GM19463 (cell line): ENCODE measurements around the gene ZNF280B.
"Not testable (repeated sequence)": the region's sequence is repeated elsewhere in the genome, so short reads cannot be mapped to it uniquely, and the experiment has no call there.

Experiments
- ATAC-seq: cut with Tn5 transposase; IDR thresholded peaks from one replicate; pipeline ENCODE4 v1.9.1; 2021; ENCODE audit warnings: mild to moderate bottlenecking, moderate library complexity; ENCODE audit not compliant: unreplicated experiment

Gene ZNF280B

DNA sequence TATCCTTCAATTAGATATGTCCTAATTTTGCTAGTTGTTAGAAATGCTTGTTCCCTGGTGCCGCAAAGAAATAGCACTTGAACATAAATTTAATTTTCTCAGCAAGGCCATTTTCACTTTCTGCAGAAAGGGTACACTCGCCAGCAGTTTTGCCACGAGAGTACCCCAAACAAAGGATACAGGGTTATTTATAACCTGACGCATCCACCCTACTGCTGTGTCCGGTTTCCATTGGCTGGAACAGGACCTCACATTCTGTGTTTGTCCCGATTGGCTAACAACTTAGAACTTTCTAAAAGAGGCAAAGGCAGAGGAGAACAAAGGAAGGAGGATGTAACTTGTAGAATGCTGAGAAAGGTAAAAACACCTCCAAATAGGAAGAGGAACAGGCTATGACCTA is 1.4 kb upstream of the ZNF280B start:
- ATAC-seq, result not testable (repeated sequence)

DNA sequence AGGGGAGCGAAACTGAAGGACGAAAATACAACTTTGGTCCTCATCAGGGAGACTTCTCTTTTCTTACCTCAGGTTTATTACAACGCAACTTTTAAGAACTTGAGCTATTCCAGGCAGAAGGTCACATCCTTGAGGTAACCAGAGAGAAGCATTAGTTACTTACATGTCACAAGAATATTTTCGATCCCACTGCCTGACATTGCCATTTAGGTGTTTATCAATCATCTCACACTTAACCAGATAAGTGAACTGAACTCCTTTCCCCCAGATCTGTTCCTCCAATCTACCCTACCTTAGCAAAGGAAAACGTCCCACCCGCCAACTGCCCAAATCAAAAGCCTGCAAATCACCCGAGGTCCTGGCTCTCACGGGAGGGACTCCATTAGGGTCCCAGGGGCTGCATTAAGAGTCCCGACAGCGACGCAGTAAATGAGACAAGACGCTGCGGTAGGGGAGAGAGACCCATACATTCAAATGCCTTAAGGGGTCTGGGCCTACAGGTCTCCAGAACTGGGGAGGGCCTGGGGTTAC is 734 bp downstream of the ZNF280B start:
- no peak for ATAC-seq

DNA sequence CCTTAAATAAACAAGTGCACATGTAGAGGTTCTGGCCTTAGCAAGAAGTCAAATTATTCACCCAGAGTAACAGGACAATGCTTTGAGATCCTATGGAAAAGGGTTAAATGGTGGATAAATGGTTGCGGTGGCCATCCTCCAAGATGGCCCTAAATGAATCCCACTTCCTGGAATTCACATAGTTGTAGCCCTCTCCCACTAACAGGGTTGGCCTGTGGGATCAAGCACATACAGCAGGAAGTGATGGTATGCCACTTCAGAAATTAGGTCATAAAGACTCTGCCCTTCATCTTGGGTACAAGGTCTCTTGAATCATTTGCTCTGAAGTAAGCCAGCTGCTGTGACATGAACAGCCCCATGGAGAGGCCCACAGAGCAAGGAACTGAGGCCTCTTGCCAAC is 1.8 kb downstream of the ZNF280B start:
- no peak for ATAC-seq

DNA sequence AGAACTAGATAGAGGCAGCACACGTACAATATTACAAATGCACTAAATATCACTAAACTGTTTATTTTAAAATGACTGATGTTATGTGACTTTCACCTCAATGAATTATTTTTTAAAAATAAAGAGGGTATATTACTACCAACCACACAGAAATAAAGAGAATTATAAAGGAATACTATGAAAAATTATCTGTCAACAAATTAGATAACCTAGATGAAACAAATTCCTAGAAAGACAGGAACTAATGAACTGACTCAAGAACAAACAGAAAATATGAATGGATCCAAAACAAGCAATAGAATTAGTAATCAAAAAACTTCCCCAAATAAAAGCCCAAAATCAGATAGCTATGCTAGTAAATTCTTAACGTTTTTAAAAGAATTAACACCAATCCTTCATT is 10.3 kb downstream of the ZNF280B start:
- no peak for ATAC-seq

DNA sequence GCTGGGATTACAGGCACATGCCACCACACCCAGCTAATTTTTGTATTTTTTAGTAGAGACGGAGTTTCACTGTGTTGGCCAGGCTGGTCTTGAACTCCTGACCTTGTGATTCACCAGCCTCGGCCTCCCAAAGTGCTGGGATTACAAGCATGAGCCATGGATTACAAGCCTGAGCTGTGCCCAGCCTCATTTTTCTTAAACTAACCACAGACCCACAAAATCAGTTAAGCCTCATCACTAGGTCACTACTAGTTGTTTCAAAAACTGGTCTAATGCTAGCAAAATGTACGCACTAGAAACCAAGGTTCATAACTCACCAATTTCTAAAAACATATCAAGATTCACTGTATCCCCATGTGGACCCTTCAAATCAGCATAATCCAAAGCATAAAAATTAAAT is 17.0 kb downstream of the ZNF280B start:
- not testable (repeated sequence) for ATAC-seq

DNA sequence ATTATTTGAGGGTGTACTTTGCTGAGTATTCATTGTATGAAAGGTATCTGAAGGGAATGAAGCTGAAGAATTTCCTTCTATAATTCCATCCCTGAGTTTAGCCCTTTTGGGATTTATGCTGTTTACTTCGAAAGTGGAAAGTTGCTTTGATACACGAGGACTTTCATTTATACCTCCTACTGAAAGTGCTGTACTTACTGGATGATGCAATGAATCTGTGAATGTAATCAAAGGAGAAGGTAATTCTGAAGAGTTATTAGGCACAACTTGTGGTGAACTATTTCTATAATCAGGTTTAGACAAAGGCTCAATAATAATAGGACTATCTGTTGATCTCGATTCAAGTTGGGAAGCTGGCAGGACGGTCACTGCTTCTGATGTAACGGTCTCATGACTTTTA is 19.8 kb downstream of the ZNF280B start:
- ATAC-seq, result no peak

DNA sequence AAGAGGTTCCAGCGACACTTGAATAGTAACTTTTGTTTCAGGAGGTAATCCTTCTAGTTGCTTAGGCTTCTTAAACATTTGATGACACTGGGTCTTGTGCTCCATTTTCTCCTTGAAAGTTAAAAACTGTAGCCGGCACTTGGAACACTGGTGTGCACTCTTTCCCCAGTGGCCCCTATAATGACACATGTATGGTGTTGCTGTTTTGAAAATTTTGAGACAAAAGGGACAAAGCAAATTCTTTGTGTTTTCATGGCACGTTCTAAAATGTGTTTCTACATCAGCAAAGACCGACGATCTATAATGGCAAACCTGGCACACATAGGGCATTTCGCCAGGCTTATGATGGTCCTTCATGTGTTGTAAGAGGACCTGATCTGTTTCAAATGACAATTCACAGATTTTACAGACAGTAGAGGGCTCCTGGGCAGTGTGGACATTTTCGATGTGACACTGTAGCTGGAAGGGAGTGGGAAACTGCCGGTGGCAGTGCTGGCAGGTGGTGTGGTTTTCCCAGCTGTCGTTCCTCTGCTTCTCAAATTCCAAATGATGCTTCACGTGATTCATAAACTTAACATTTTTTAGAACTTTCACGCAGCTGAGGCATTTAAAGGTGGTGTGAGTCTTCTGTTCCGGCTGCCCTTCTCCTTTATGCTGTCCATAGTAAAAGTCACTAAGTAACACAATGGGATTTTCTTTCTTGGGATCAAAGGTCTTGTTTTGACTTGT is 20.5 kb downstream of the ZNF280B start:
- no peak for ATAC-seq

DNA sequence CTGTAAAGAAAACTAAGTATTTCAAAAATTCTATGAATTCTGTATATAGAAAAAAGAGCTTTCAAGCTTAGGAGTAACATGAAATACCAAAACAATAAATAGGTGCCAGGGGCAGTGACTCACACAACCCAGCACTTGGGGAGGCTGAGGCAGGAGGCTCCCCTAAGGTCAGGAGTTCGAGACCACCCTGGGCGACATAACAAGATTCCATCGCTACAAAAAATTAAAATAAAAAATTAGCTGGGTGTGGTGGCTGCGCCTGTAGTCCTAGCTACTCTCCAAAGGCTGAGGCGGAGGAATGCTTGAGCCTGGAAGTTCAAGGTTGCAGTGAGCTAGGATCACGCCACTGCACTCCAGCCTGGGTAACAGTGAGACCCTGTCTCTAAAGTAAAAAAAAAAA is 21.5 kb downstream of the ZNF280B start:
- no peak for ATAC-seq

DNA sequence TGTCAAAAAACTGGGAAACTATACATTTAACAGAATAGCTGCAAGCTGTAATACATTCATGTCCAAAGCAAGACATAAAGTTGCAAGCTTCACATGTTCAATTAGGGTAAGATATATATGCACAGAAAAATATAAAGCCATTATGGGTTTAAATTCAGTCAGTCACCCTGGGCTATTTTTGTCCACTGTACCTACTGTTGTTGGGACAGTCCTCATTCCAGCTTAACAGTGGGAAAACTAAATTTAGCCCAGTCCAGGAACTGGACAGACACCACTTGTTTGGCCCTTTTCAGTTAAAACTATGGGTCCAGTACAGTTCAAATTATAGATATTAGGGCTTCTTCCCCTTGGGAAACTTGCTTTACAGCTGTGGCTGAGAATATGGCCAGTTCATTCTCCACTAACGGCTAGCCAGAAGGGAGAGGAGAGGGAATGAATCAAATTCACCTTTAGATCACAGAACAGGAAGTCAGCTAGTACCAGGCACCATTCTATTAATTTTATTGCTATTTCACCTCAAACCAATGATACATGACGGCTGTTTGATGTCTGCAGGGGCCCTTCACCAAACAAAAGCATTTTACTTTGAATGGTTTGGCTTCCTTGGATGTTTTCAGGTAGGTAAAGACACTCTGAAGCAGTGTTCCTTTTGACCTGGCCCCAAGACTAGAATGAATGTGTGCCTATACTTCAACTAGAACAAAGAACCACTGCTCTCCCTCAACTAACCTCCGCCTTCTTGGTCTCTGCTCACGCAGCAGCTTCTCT is 22.2 kb downstream of the ZNF280B start:
- ATAC-seq, result no peak

DNA sequence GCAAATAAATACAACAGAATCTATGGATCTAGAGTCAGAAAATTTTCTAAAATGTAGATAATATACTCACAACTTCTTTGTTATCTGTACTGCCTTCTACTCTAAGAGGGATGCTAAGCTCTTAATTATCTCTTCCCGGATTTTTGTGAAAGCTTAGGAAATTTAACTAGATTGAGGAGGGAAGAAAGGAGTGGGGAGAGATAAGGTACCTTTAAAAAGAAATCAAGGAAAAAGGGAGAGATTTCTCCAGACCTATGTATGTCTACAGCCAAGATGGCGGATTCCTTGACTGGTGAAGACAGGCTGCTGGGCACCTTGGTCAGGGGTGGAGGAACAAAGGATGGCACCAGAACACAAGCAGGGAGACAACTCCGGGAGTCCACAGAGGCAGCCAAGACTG is 23.0 kb downstream of the ZNF280B start:
- ATAC-seq, result no peak

DNA sequence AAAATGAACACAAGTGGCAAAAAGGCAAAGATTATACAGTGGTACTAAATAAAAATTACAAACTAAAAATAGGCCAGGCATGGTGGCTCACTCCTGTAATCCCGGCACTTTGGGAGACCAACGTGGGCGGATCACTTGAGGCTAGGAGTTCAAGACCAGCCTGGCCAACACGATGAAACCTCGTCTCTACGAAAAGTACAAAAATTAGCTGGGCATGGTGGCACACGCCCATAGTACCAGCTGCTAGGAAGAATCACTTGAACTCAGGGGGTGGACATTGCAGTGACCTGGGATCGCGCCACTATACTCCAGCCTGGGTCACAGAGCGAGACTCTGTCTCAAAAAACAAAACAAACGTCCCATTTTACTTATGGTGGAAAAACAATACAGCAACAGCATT is 24.5 kb downstream of the ZNF280B start:
- ATAC-seq, result no peak

DNA sequence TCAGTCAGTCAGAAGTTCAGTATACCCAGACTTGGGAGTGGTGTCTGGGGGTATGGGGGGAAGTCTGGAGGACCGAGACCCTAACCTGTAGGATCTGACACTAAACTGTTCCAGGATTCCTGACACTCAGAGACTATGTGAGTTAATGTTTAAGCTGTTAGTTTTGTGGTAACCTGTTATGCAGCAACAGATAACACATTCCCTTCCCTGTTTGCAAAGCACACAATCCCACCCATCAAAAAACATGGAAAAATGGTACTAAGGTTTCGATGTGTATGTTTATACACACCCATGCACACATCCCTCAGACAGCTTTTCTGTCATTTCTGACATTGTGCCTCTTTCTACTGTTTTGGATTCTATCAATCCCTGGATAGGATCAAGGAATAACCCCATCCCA is 27.6 kb downstream of the ZNF280B start:
- ATAC-seq, result no peak

DNA sequence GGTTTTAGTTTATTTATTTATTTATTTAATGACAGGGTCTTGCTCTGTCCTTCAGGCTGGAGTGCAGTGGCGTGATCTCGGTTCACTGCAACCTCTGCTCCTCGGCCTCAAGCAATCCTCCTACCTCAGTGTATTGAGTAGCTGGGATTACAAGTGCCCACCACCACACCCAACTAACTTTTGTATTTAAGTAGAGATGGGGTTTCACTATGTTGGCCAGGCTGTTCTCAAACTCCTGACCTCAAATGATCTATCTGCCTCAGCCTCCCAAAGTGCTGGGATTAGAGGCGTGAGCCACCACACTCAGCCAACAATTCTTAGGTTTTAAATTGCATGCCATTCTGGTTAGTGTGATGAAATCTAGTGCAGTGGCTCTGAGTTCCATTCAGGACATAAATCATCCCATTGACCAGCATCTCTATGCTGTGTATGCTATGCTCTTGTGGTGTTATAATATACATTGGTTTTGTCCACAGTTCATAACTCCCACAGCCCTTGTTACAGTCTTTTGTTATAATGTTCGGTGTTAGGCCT is 28.5 kb downstream of the ZNF280B start:
- ATAC-seq, result no peak

DNA sequence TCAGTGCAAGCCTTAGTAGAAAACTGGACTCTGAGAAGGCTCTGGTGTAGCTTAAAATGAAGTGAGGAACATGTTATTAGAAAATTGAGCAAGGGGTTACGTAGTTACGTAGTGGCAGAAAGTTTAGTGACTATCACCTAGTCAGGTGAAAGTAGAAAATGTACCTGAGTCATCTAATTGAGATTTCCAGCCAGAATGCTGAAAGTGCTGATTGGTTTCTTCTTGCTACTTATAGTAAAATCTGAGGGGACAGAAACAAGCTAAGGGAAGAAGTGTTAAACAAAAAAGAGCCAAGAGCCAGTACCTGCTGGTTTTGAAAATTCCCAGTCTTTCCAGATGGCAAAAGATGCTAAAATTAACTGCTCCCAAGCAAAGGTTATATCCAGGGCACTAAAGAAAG is 29.4 kb downstream of the ZNF280B start:
- ATAC-seq, result no peak

DNA sequence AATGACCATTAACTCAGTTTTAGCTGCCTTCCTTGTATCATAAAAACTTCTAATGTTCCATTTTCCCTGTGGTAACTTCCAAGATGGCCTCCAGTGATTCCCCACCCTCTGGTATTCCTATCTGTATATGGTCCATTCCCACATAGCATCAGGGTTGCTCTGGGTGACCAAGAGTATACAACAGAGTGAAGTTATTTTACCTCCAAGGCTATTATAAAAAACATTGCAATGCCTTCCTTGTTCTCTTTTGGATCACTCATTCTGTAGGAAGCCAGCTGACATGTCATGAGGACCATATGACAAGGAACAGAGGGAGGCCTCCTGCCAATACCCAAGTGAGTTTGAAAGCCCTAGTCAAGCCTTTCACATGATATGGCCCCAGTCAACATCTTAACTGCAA is 30.1 kb downstream of the ZNF280B start:
- no peak for ATAC-seq

DNA sequence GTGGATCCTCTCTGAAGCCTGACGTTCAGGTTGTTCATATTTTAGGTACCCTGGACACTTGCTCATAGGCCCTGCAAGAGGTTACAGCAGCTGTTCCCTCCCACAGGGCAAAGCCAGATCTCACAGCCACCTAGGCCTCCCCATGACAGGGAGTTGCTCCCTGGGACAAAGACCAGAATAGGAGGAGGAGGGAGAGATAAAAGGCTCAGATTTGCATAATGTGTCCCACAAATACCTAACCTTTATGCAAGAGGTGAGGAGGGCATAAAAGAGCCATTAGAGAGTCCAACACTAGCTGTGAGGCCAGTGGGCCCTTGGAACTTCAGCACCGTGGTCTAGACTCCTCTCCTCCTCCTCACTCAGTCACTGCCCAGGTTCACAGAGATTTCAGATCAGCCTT is 33.8 kb downstream of the ZNF280B start:
- ATAC-seq, result no peak

DNA sequence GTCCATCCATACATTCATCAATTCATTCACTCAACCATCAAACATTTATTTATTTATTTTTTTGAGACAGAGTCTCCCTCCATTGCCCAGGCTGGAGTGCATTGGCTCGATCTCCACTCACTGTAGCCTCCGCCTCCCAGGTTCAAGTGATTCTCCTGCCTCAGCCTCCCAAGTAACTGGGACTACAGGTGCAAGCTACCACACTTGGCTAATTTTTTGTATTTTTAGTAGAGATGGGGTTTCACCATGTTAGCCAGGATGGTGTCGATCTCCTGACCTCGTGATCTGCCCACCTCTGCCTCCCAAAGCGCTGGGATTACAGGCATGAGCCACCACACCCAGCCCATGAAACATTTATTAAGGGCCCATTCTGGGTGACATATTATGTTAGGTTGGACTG is 37.4 kb downstream of the ZNF280B start:
- not testable (repeated sequence) for ATAC-seq

DNA sequence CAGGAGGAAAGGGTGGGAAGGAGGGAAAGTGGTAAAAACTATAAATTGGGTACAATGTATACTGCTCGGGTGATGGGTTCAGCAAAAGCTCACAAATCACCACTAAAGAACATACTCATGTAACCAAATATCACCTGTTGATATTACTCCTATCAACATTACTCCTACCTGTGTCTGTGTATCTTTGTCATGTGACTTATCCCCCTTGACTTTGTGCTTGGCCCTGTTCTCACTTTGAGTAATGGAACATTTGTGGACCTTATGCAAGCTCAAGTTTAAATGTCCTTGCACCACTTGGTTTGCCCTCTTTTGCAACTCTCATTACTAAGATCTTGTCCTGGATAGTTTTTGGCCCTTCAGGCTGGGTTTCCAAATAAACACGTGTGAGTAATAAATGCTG is 39.0 kb downstream of the ZNF280B start:
- no peak for ATAC-seq

DNA sequence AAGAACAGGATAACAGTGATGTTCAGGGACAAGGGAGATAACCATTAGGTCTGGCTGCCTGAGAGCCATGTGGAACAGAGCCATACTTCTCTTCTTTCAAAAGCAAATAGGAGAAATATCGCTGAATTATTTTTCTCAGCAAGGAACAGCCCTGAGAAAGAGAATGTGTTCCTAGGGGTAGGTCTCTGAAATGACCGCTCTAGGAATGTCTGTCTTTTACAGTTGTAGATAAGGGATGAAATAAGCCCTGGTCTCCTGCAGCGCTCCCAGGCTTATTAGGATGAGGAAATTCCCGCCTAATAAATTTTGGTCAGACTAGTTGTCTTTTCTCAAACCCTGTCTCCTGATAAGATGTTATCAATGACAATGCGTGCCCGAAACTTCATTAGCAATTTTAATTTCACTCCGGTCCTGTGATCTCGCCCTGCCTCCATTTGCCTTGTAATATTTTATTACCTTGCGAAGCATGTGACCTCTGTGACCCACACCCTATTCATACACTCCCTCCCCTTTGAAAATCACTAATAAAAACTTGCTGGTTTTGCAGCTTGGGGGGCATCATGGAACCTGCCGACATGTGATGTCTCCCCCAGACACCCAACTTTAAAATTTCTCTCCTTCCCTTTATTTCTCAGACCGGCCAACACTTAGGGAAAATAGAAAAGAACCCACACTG is 39.6 kb downstream of the ZNF280B start:
- ATAC-seq, result not testable (repeated sequence)

DNA sequence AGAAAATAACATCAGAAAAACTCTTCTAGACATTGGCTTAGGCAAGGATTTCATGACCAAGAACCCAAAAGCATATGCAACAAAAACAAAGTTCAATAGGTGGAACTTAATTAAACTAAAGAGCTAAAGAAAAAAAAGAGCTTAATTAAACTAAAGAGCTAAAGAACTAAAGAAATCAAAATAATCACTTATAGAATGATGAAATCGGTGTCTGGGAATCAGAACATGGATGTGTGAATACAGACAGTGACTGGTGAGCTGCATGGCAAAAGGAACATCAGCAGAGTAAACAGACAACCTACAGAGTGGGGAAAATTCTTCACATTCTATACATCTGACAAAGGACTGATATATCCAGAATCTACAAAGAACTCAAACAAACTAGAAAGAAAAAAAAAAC is 41.4 kb downstream of the ZNF280B start:
- no peak for ATAC-seq

DNA sequence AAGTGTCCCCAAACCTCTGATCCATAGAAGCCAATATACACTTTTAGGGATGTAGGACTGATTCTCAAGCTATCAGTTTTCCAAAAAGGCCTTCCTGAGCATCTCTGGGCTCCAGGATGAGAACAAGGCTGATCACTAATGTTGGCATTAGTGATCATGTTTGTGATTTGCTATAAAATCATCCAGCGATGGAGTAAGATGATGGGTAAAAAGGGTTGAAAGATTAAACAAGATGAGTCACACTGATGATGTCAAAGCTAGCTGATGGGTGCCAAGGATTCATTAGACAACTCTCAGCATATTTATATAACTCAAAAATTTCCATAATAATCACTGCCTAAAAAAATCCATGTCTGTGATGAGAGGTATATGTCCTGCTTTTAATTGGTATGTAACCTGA is 42.8 kb downstream of the ZNF280B start:
- no peak for ATAC-seq
